SHP77 (cell line): Measurements from ENCODE around the gene ZNF846.
"Not testable (repeated sequence)": the region's sequence is repeated elsewhere in the genome, so short reads cannot be mapped to it uniquely, and the experiment has no call there.

Experiments used
- DNase-seq, 2 experiments: peaks; one replicate each; lab custom pipeline; 2025; lab: John Stamatoyannopoulos, UW

Gene ZNF846

GRCh38 chr19:9784163-9784496, 15.6 kb upstream of the ZNF846 start:
- not testable (repeated sequence) for DNase-seq

- DNase-seq: no peak
These were observed 13.8 kb upstream of the ZNF846 start for GRCh38 chr19:9782338-9782737.

- no peak for DNase-seq
These were observed 10.7 kb downstream of the ZNF846 start for GRCh38 chr19:9757544-9758501.

- no peak for DNase-seq
These were observed 15.7 kb downstream of the ZNF846 start for GRCh38 chr19:9752701-9753443.

- DNase-seq: no peak
These were observed 17.1 kb downstream of the ZNF846 start for GRCh38 chr19:9751446-9751845.

- DNase-seq: no peak
These were observed 26.9 kb downstream of the ZNF846 start for GRCh38 chr19:9741476-9742171.

- no peak for DNase-seq
These were observed 32.6 kb downstream of the ZNF846 start for GRCh38 chr19:9735986-9736385.

- DNase-seq: not testable (repeated sequence)
These were observed 38.5 kb downstream of the ZNF846 start for GRCh38 chr19:9730056-9730455.

- no peak for DNase-seq
These were observed 39.4 kb downstream of the ZNF846 start for GRCh38 chr19:9729162-9729561.

- no peak for DNase-seq
These were observed 40.9 kb downstream of the ZNF846 start for GRCh38 chr19:9727644-9728043.

GRCh38 chr19:9725508-9726201, 42.9 kb downstream of the ZNF846 start:
- DNase-seq: not testable (repeated sequence)

GRCh38 chr19:9724157-9724556, 44.4 kb downstream of the ZNF846 start:
- DNase-seq: no peak

GRCh38 chr19:9721861-9722260, 46.7 kb downstream of the ZNF846 start:
- no peak for DNase-seq

GRCh38 chr19:9720541-9720940, 48.0 kb downstream of the ZNF846 start:
- no peak for DNase-seq

- no peak for DNase-seq
These were observed 56.7 kb downstream of the ZNF846 start for GRCh38 chr19:9711815-9712214.

- no peak for DNase-seq
These were observed 59.2 kb downstream of the ZNF846 start for GRCh38 chr19:9709305-9709704.

- no peak for DNase-seq
These were observed 62.7 kb downstream of the ZNF846 start for GRCh38 chr19:9705836-9706235.

- no peak for DNase-seq
These were observed 66.4 kb downstream of the ZNF846 start for GRCh38 chr19:9702186-9702585.
